HG03103 (cell line): Measurements from ENCODE around the gene LRRC4C.
"Not testable (repeated sequence)": the region's sequence is repeated elsewhere in the genome, so short reads cannot be mapped to it uniquely, and the experiment has no call there.

ENCODE experiments used
- ATAC-seq: cut with Tn5 transposase; IDR thresholded peaks from one replicate; pipeline ENCODE4 v1.9.1; 2021; ENCODE audit warnings: low read depth; ENCODE audit not compliant: unreplicated experiment

Gene LRRC4C

GRCh38 chr11:40202589-40203270 is 1256.7 kb downstream of the LRRC4C start:
- ATAC-seq = no peak

- not testable (repeated sequence) for ATAC-seq
Observed at GRCh38 chr11:40192590-40192989, 1266.9 kb downstream of the LRRC4C start.

GRCh38 chr11:40190294-40190693 is 1269.2 kb downstream of the LRRC4C start:
- no peak for ATAC-seq

- ATAC-seq = no peak
Observed at GRCh38 chr11:40188848-40189247, 1270.6 kb downstream of the LRRC4C start.

GRCh38 chr11:40187295-40187694 is 1272.2 kb downstream of the LRRC4C start:
- ATAC-seq = no peak

- ATAC-seq = no peak
Observed at GRCh38 chr11:40186437-40187263, 1272.8 kb downstream of the LRRC4C start.

- no peak for ATAC-seq
Observed at GRCh38 chr11:40185793-40186192, 1273.7 kb downstream of the LRRC4C start.

GRCh38 chr11:40183073-40184064 is 1276.1 kb downstream of the LRRC4C start:
- no peak for ATAC-seq

- ATAC-seq = no peak
Observed at GRCh38 chr11:40179541-40179940, 1279.9 kb downstream of the LRRC4C start.

- ATAC-seq = no peak
Observed at GRCh38 chr11:40178470-40178869, 1281.0 kb downstream of the LRRC4C start.

- ATAC-seq = no peak
Observed at GRCh38 chr11:40175980-40176379, 1283.5 kb downstream of the LRRC4C start.

- no peak for ATAC-seq
Observed at GRCh38 chr11:40170078-40170477, 1289.4 kb downstream of the LRRC4C start.

GRCh38 chr11:40168414-40168813 is 1291.0 kb downstream of the LRRC4C start:
- no peak for ATAC-seq

GRCh38 chr11:40167805-40168204 is 1291.6 kb downstream of the LRRC4C start:
- ATAC-seq = not testable (repeated sequence)

- ATAC-seq = no peak
Observed at GRCh38 chr11:40166892-40167291, 1292.6 kb downstream of the LRRC4C start.

- no peak for ATAC-seq
Observed at GRCh38 chr11:40162901-40163883, 1296.3 kb downstream of the LRRC4C start.

- ATAC-seq = no peak
Observed at GRCh38 chr11:40161854-40162410, 1297.5 kb downstream of the LRRC4C start.

GRCh38 chr11:40160418-40160817 is 1299.0 kb downstream of the LRRC4C start:
- no peak for ATAC-seq

- no peak for ATAC-seq
Observed at GRCh38 chr11:40149721-40150120, 1309.7 kb downstream of the LRRC4C start.
